ENCODE data around the gene CYTIP. TPM values are rescaled to one million over a fixed set of nuclear protein-coding genes. Genes with fewer than 3 reads are reported as not detected.

CYTIP gene
- total RNA-seq, 1 donor from 2014 or later, result 199 TPM

- H3K27me3 Mint-ChIP-seq (ENCODE audit: low read depth), result no peaks in the 10 kb centered on the region
- peaks cover 84% of the 10 kb centered on the region for H3K4me1 Mint-ChIP-seq (ENCODE audit: low read depth)
- H3K36me3 Mint-ChIP-seq (ENCODE audit: low read depth), result peaks cover 9% of the 10 kb centered on the region
- no peak for DNase-seq (ENCODE audit: low spot score)
- H3K9me3 Mint-ChIP-seq, result peaks cover 9% of the 10 kb centered on the region
- H3K4me3 Mint-ChIP-seq (ENCODE audit: low read depth), result no peak overlapping the region
- peak overlapping the region; percentile 46 for H3K27ac Mint-ChIP-seq
- intact Hi-C loops (cut with micrococcal nuclease), result no loop called here
Observed at GRCh38 chr2:157475722-157476390, 32.0 kb upstream of the CYTIP start.

DNA sequence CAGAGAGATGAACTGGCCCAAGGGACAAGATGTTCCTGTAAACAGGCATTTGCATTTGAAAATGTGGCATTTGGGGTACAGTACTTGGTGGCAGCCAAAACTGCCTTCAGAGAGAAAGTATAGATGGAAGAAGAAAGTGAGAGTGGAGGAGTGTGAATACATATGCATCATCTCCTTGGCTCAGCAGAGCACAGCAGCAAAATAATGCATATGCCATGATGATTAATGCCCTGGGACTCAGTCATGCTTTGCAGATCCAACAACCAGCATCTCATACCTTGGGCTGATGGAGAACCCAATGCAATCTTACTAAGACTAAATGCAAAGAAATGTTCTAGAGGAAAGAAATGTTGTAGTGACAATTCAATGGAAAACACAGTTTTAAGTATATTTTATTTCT, 29.7 kb upstream of the CYTIP start:
- H3K4me3 Mint-ChIP-seq (ENCODE audit: low read depth), result no peak overlapping the region
- no peaks in the 10 kb centered on the region for H3K27me3 Mint-ChIP-seq (ENCODE audit: low read depth)
- no peak for DNase-seq (ENCODE audit: low spot score)

DNA sequence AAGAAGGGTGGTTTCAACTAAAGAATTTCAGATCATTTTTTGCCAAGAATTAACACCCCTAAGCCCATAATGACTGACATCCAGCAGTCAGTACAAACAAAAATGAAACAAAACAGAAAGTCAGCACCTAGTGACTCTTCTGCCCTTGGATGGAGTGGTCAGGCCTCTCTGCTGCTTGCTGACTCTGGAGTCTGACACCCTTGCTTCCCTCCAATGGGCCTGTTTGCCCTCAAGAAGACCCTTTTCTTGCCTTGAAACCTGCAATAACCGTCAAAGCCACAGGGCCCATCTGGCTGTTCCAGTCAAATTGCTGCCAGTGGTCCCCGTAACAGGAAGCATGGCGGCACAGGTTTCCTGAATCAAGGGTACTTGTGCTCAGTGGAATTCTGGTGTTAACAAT, 27.2 kb upstream of the CYTIP start:
- intact Hi-C loops (cut with micrococcal nuclease), result no loop called here
- peaks cover 85% of the 10 kb centered on the region for H3K4me1 Mint-ChIP-seq (ENCODE audit: low read depth)
- no peak overlapping the region for H3K4me3 Mint-ChIP-seq (ENCODE audit: low read depth)
- peaks cover 6% of the 10 kb centered on the region for H3K9me3 Mint-ChIP-seq
- no peak for DNase-seq (ENCODE audit: low spot score)
- H3K27ac Mint-ChIP-seq, result peak overlapping the region; percentile 96
- H3K36me3 Mint-ChIP-seq (ENCODE audit: low read depth), result peaks cover 13% of the 10 kb centered on the region
- no peaks in the 10 kb centered on the region for H3K27me3 Mint-ChIP-seq (ENCODE audit: low read depth)

More for the DNA sequence above, 29.7 kb upstream of the CYTIP start:
- Mint-ChIP-seq H3K9me3 (peaks cover 1% of the 10 kb centered on the region), H3K4me1 (ENCODE audit: low read depth) (peaks cover 82% of the 10 kb centered on the region), H3K36me3 (ENCODE audit: low read depth) (no peaks in the 10 kb centered on the region), H3K27ac (peak overlapping the region; percentile 83)
- intact Hi-C loops (cut with micrococcal nuclease), result no loop called here

DNA sequence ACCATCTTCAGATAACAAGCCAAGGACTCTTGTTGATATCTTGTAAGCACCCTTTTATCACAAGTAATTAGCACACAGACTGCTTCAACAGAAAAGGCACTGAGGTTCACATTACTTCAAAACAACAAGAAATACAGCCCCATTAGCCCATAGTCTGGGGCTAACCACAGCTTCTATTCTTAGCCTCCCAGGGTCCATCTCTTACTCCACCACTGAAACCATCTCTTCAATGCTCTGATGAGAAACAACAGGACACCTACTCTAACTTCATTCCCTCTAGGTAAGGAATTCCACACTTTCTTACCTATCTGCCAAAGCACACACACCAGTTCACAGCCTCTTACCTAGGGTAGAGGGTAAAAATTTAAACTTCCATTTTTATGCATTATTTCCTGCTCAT, 26.4 kb upstream of the CYTIP start:
- Mint-ChIP-seq H3K36me3 (ENCODE audit: low read depth) (peaks cover 18% of the 10 kb centered on the region), H3K9me3 (peaks cover 12% of the 10 kb centered on the region), H3K27ac (peak overlapping the region; percentile 96), H3K4me1 (ENCODE audit: low read depth) (peaks cover 85% of the 10 kb centered on the region), H3K27me3 (ENCODE audit: low read depth) (no peaks in the 10 kb centered on the region), H3K4me3 (ENCODE audit: low read depth) (peak overlapping the region; percentile 43)
- intact Hi-C loops (cut with micrococcal nuclease), result no loop called here
- no peak for DNase-seq (ENCODE audit: low spot score)

DNA sequence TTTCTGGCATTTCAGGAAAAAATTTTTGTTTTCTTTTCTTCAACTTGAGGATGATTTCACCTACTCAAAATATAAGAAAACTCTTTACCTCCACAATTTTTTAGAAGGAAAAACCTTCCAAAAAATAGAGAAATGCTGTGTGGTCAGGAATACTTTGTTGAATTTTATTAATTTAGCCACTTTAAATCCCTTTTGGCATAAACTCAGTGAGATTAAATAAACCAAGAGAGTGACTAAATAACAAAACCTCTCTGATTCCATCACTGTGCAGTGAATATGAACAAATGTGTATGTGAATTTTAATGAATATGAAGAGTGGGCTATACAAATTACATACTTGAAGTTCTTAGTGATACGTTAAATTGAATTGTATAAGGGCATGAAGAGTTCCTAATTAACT, 25.8 kb upstream of the CYTIP start:
- Mint-ChIP-seq H3K36me3 (ENCODE audit: low read depth) (peaks cover 19% of the 10 kb centered on the region), H3K27ac (peak overlapping the region; percentile 96), H3K4me1 (ENCODE audit: low read depth) (peaks cover 86% of the 10 kb centered on the region), H3K9me3 (peaks cover 12% of the 10 kb centered on the region), H3K4me3 (ENCODE audit: low read depth) (peak overlapping the region; percentile 69), H3K27me3 (ENCODE audit: low read depth) (no peaks in the 10 kb centered on the region)
- intact Hi-C loops (cut with micrococcal nuclease), result loop anchor here (1.0 to 5.0 kb wide), 5 partner anchors 8 to 1127 kb away; no protein-coding TSS in a partner anchor
- no peak for DNase-seq (ENCODE audit: low spot score)

DNA sequence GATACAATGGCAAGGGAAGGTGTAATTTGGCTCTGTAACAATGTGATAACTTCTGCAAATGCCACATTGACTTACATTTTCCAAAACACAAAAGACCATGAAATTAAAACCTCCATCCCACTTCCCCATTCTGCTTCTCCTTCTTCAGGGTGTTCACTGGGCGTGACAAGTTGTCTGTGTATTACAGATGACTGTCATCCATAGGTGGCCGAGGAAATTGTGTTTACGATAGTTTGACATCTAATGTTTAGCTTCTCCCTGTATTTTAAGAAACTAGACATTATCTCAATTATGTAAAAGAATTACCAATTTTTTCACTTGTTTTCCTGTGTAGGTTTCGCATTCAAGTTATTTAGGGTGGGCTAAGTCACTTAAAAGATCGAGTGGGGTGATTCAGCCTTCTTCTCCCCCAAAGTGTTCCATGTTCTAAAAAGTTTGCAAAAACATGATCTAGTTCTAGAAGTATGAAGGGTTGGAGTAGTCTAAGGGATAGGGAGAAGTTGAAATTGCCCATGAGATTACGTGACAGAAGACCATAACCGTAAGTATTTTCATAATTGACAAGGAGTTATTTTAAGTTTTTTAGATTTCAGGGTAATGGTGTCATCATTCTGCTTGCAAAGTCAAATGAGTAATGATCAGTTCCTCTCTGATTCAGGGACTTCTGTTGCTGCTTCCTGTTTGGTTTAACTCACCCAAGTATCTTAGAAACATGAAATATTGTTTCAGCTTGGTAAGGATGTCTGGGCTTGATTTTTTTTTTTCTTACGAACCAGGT, 25.2 kb upstream of the CYTIP start:
- H3K9me3 Mint-ChIP-seq, result peaks cover 12% of the 10 kb centered on the region
- H3K27me3 Mint-ChIP-seq (ENCODE audit: low read depth), result no peaks in the 10 kb centered on the region
- no peak for DNase-seq (ENCODE audit: low spot score)
- intact Hi-C loops (cut with micrococcal nuclease), result loop anchor here (1.0 to 5.0 kb wide), 5 partner anchors 8 to 1127 kb away; no protein-coding TSS in a partner anchor
- peaks cover 86% of the 10 kb centered on the region for H3K4me1 Mint-ChIP-seq (ENCODE audit: low read depth)
- H3K36me3 Mint-ChIP-seq (ENCODE audit: low read depth), result peaks cover 19% of the 10 kb centered on the region
- peak overlapping the region; percentile 96 for H3K27ac Mint-ChIP-seq
- peak overlapping the region; percentile 69 for H3K4me3 Mint-ChIP-seq (ENCODE audit: low read depth)

- intact Hi-C loops (cut with micrococcal nuclease), result loop anchor here (5.0 kb wide), 1 partner anchor 1124 kb away; no protein-coding TSS in a partner anchor
- Mint-ChIP-seq H3K36me3 (ENCODE audit: low read depth) (peaks cover 21% of the 10 kb centered on the region), H3K4me1 (ENCODE audit: low read depth) (peaks cover 91% of the 10 kb centered on the region), H3K27me3 (ENCODE audit: low read depth) (no peaks in the 10 kb centered on the region), H3K4me3 (ENCODE audit: low read depth) (peak overlapping the region; percentile 35), H3K27ac (peak overlapping the region; percentile 96), H3K9me3 (peaks cover 12% of the 10 kb centered on the region)
- no peak for DNase-seq (ENCODE audit: low spot score)
Observed at GRCh38 chr2:157466764-157467163, 22.9 kb upstream of the CYTIP start.

GRCh38 chr2:157465554-157465953, 21.7 kb upstream of the CYTIP start:
- Mint-ChIP-seq H3K9me3 (peaks cover 12% of the 10 kb centered on the region), H3K27me3 (ENCODE audit: low read depth) (no peaks in the 10 kb centered on the region), H3K4me1 (ENCODE audit: low read depth) (peaks cover 96% of the 10 kb centered on the region), H3K36me3 (ENCODE audit: low read depth) (peaks cover 26% of the 10 kb centered on the region), H3K27ac (peak overlapping the region; percentile 96), H3K4me3 (ENCODE audit: low read depth) (no peak overlapping the region)
- intact Hi-C loops (cut with micrococcal nuclease), result loop anchor here (2.0 to 5.0 kb wide), 2 partner anchors 53 to 1123 kb away; no protein-coding TSS in a partner anchor
- no peak for DNase-seq (ENCODE audit: low spot score)

DNA sequence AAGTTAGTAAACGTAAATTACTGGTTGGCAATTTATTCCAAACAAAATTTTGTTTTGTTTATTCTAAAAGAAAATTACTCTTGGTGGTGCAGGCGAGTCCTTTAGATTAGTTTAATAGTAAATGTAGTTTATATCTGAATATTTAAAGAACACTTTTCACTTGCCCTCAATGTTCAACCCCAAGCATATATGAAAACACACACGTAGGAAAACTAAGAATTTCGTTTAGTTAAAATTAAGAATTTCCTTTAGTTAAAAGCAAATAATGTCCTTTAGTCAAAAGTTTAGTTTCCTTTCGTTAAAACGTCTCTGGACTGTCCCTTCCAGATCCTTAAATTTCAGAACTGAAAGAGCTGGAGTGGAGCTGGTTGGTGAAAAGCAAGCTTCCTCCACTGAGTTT, 19.1 kb upstream of the CYTIP start:
- peak overlapping the region; percentile 96 for H3K27ac Mint-ChIP-seq
- no peak for DNase-seq (ENCODE audit: low spot score)
- H3K9me3 Mint-ChIP-seq, result peaks cover 12% of the 10 kb centered on the region
- H3K4me1 Mint-ChIP-seq (ENCODE audit: low read depth), result peaks cover 93% of the 10 kb centered on the region
- intact Hi-C loops (cut with micrococcal nuclease), result no loop called here
- no peaks in the 10 kb centered on the region for H3K27me3 Mint-ChIP-seq (ENCODE audit: low read depth)
- H3K4me3 Mint-ChIP-seq (ENCODE audit: low read depth), result no peak overlapping the region
- H3K36me3 Mint-ChIP-seq (ENCODE audit: low read depth), result peaks cover 30% of the 10 kb centered on the region

GRCh38 chr2:157460897-157461296, 17.0 kb upstream of the CYTIP start:
- H3K27ac Mint-ChIP-seq, result peak overlapping the region; percentile 54
- no peak for DNase-seq (ENCODE audit: low spot score)
- peaks cover 25% of the 10 kb centered on the region for H3K36me3 Mint-ChIP-seq (ENCODE audit: low read depth)
- peaks cover 93% of the 10 kb centered on the region for H3K4me1 Mint-ChIP-seq (ENCODE audit: low read depth)
- H3K9me3 Mint-ChIP-seq, result peaks cover 6% of the 10 kb centered on the region
- intact Hi-C loops (cut with micrococcal nuclease), result no loop called here
- H3K4me3 Mint-ChIP-seq (ENCODE audit: low read depth), result peak overlapping the region; percentile 51
- no peaks in the 10 kb centered on the region for H3K27me3 Mint-ChIP-seq (ENCODE audit: low read depth)

GRCh38 chr2:157460384-157460837, 16.5 kb upstream of the CYTIP start:
- Mint-ChIP-seq H3K27ac (peak overlapping the region; percentile 54), H3K4me3 (ENCODE audit: low read depth) (peak overlapping the region; percentile 51), H3K4me1 (ENCODE audit: low read depth) (peaks cover 92% of the 10 kb centered on the region), H3K27me3 (ENCODE audit: low read depth) (no peaks in the 10 kb centered on the region), H3K9me3 (peaks cover 1% of the 10 kb centered on the region), H3K36me3 (ENCODE audit: low read depth) (peaks cover 20% of the 10 kb centered on the region)
- DNase-seq (ENCODE audit: low spot score), result no peak
- intact Hi-C loops (cut with micrococcal nuclease), result no loop called here

DNA sequence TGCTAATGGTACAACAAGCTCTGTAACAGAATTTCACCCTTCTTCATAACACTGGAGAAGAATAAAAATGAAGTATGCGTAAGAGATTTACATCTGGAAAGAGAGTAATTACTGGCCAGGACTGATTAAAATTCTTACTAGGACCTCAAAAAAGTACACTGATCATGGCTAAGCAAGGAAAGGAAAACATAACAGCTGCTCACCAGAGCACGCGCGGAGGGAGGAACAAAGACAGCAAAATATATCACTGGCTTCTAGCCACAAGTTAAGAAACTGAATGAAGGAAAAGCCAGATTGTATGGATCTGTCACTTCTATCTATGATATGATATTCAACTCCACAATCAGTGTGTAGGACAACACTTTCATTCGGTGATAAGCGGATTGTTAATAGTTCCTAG, 15.6 kb upstream of the CYTIP start:
- peaks cover 19% of the 10 kb centered on the region for H3K36me3 Mint-ChIP-seq (ENCODE audit: low read depth)
- intact Hi-C loops (cut with micrococcal nuclease), result no loop called here
- H3K27ac Mint-ChIP-seq, result peak overlapping the region; percentile 88
- H3K9me3 Mint-ChIP-seq, result no peaks in the 10 kb centered on the region
- H3K27me3 Mint-ChIP-seq (ENCODE audit: low read depth), result no peaks in the 10 kb centered on the region
- H3K4me3 Mint-ChIP-seq (ENCODE audit: low read depth), result peak overlapping the region; percentile 72
- DNase-seq (ENCODE audit: low spot score), result no peak
- peaks cover 88% of the 10 kb centered on the region for H3K4me1 Mint-ChIP-seq (ENCODE audit: low read depth)

GRCh38 chr2:157447741-157448140, 3.9 kb upstream of the CYTIP start:
- Mint-ChIP-seq H3K27me3 (ENCODE audit: low read depth) (no peaks in the 10 kb centered on the region), H3K4me3 (ENCODE audit: low read depth) (peak overlapping the region; percentile 66), H3K27ac (peak overlapping the region; percentile 87), H3K4me1 (ENCODE audit: low read depth) (peaks cover 51% of the 10 kb centered on the region), H3K36me3 (ENCODE audit: low read depth) (peaks cover 12% of the 10 kb centered on the region), H3K9me3 (no peaks in the 10 kb centered on the region)
- DNase-seq (ENCODE audit: low spot score), result no peak
- intact Hi-C loops (cut with micrococcal nuclease), result no loop called here

Measured in activated T-helper 2 cell treated with anti-CD3 and anti-CD28 coated beads, Interferon-gamma antibody, Interleukin-2, Interleukin-4, amounts not matched to agents 10 μg/mL and 5 μg/mL and 100 μg/mL, durations not matched to agents 14 hours and 24 hours and 36 hours (primary cell).